HG03064 (cell line): Measurements from ENCODE around the gene RAB7A.
"Not testable (repeated sequence)": the region's sequence is repeated elsewhere in the genome, so short reads cannot be mapped to it uniquely, and the experiment has no call there.

Source experiments
- ATAC-seq: cut with Tn5 transposase; IDR thresholded peaks from one replicate; pipeline ENCODE4 v1.9.1; 2021; ENCODE audit warnings: low read depth; ENCODE audit not compliant: unreplicated experiment

Gene RAB7A

GRCh38 chr3:128749035-128749434 is 23.1 kb downstream of the RAB7A start:
- ATAC-seq, result no peak

GRCh38 chr3:128749561-128749960 is 23.6 kb downstream of the RAB7A start:
- not testable (repeated sequence) for ATAC-seq

GRCh38 chr3:128753715-128754114 is 27.7 kb downstream of the RAB7A start:
- ATAC-seq, result no peak

- ATAC-seq, result no peak
Observed at GRCh38 chr3:128760042-128760441, 34.1 kb downstream of the RAB7A start.

GRCh38 chr3:128760881-128761280 is 34.9 kb downstream of the RAB7A start:
- ATAC-seq, result no peak

GRCh38 chr3:128761392-128761791 is 35.4 kb downstream of the RAB7A start:
- no peak for ATAC-seq

GRCh38 chr3:128763967-128764366 is 38.0 kb downstream of the RAB7A start:
- no peak for ATAC-seq

GRCh38 chr3:128764863-128765262 is 38.9 kb downstream of the RAB7A start:
- ATAC-seq, result no peak

GRCh38 chr3:128767094-128767750 is 41.2 kb downstream of the RAB7A start:
- no peak for ATAC-seq

GRCh38 chr3:128768471-128768870 is 42.5 kb downstream of the RAB7A start:
- no peak for ATAC-seq

- no peak for ATAC-seq
Observed at GRCh38 chr3:128770387-128770786, 44.4 kb downstream of the RAB7A start.

GRCh38 chr3:128773189-128773588 is 47.2 kb downstream of the RAB7A start:
- not testable (repeated sequence) for ATAC-seq

- ATAC-seq, result not testable (repeated sequence)
Observed at GRCh38 chr3:128773592-128773991, 47.6 kb downstream of the RAB7A start.

- no peak for ATAC-seq
Observed at GRCh38 chr3:128775241-128775640, 49.3 kb downstream of the RAB7A start.

GRCh38 chr3:128775906-128776542 is 50.0 kb downstream of the RAB7A start:
- no peak for ATAC-seq

GRCh38 chr3:128780101-128780837 is 54.3 kb downstream of the RAB7A start:
- no peak for ATAC-seq

- ATAC-seq, result no peak
Observed at GRCh38 chr3:128781164-128781563, 55.2 kb downstream of the RAB7A start.

GRCh38 chr3:128782282-128783146 is 56.5 kb downstream of the RAB7A start:
- no peak for ATAC-seq

- no peak for ATAC-seq
Observed at GRCh38 chr3:128783774-128784173, 57.8 kb downstream of the RAB7A start.

GRCh38 chr3:128784232-128784631 is 58.2 kb downstream of the RAB7A start:
- no peak for ATAC-seq

- no peak for ATAC-seq
Observed at GRCh38 chr3:128784843-128785242, 58.9 kb downstream of the RAB7A start.
